SK-N-MC (cell line): ENCODE measurements around the gene NAA10.

Experiments
- EZH2 ChIP-seq: fragments of 200-600 bp; sonication (generic); IDR thresholded peaks from one replicate; pipeline ENCODE4 v1.6.1; 2017; ENCODE audit warnings: antibody characterized with exemption
- FOXP2 ChIP-seq: optimal IDR thresholded peaks from 2 replicates; pipeline ENCODE3; 2011; ENCODE audit warnings: mild to moderate bottlenecking, moderate library complexity; ENCODE audit not compliant: insufficient read depth; ENCODE audit errors: extremely low read length, control extremely low read depth
- POLR2AphosphoS5 ChIP-seq: IDR thresholded peaks from 2 replicates; pipeline ENCODE4 v1.6.1; 2012; ENCODE audit warnings: mild to moderate bottlenecking, low read depth, low read length, borderline replicate concordance

GRCh38 chrX:153957224-153957623 lies 22.4 kb upstream of the NAA10 start:
- no peak for TF ChIP-seq POLR2AphosphoS5
- no peak for TF ChIP-seq EZH2
- no peak for TF ChIP-seq FOXP2
